ENCODE results near the gene UMAD1.

DNA sequence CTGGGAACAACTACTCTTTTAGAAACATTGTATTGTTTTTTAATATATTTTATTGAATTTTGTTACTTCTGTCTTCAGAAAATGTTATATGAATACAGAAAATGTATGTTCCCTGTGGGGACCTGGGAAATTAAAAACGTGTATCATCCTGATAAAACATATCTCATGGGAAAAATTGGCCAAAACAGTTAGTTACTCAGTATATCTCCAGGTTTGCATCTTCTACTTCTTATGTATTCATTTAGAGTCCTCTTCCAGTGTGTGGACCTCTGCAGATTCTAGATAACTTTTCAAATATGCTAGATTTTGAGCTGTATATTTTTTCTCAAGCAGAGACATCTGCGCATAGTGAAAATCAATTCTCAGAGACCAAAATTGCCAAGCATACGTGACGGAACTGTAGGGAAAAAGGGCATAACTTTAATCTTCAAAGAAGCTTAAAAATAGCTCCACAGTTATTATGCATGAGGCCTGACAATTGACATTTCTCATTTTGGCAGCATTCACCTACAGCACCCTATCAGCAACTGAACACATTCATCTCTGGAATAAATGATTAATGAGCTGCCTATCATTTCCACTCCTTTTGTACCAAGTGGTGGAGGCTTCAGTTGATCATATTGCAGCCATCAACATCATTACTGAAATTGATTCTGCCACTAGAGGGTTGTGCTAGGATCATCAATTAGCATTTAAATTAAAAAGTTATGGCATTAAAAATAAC lies 26.4 kb upstream of the UMAD1 start:
- no peak for TF ChIP-seq POLR2A (IDR thresholded peaks at IDR 0.05)
- TF ChIP-seq CTCF (IDR thresholded peaks at IDR 0.05) = no peak
